Measurements from ENCODE around the gene TRPM4. TPM values are rescaled to one million over a fixed set of nuclear protein-coding genes. Genes with fewer than 3 reads are reported as not detected.

The TRPM4 gene
- total RNA-seq, 4 donors from 2014 or later = 16.3 to 38.5 (median 17.3) TPM

GRCh38 chr19:49247676-49248075 is 90.1 kb downstream of the TRPM4 start:
- H3K27ac ChIP-seq = no peak overlapping the region
- no peak overlapping the region for H3K4me3 ChIP-seq
- no peak for ATAC-seq
- H3K4me1 ChIP-seq = peaks cover 0 to 10% (median 0%) of the 10 kb centered on the region in 3 donors
- 14 to 30% methylated on average over 1 of the region's 2 CpGs for WGBS, 2 donors (ENCODE audit: low coverage in 1 of 2)
- no peaks in the 10 kb centered on the region for H3K9me3 ChIP-seq
- no peaks in the 10 kb centered on the region for H3K27me3 ChIP-seq
- no peak for TF ChIP-seq POLR2AphosphoS5 (IDR thresholded peaks at IDR 0.05)
- no peak for TF ChIP-seq POLR2A (IDR thresholded peaks at IDR 0.05)
- TF ChIP-seq, protein P1, sequence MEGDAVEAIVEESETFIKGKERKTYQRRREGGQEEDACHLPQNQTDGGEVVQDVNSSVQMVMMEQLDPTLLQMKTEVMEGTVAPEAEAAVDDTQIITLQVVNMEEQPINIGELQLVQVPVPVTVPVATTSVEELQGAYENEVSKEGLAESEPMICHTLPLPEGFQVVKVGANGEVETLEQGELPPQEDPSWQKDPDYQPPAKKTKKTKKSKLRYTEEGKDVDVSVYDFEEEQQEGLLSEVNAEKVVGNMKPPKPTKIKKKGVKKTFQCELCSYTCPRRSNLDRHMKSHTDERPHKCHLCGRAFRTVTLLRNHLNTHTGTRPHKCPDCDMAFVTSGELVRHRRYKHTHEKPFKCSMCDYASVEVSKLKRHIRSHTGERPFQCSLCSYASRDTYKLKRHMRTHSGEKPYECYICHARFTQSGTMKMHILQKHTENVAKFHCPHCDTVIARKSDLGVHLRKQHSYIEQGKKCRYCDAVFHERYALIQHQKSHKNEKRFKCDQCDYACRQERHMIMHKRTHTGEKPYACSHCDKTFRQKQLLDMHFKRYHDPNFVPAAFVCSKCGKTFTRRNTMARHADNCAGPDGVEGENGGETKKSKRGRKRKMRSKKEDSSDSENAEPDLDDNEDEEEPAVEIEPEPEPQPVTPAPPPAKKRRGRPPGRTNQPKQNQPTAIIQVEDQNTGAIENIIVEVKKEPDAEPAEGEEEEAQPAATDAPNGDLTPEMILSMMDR (IDR thresholded peaks at IDR 0.05) = no peak
- TF ChIP-seq EP300 (IDR thresholded peaks at IDR 0.05) = no peak
- no peaks in the 10 kb centered on the region for H3K36me3 ChIP-seq

DNA sequence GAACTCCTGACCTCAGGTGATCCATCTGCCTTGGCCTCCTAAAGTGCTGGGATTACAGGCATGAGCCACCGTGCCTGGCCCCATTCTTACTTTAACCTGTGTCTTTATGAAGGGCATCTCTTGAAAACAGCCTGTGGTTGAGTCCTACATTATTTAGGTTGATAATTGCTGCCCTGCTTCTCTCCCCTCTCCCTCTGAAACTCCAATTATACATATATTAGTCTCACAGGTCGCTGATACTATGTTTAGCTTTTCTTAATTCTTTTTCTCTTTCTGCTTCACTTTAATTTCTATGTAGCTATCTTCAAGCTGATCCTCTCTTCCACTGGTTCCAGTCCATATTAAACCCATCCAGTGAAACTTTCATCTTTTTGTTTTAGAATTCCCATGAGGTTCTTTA is 92.3 kb downstream of the TRPM4 start:
- 77 to 100% methylated on average over 1 to 2 of the region's 2 CpGs for WGBS, 2 donors (ENCODE audit: low coverage in 1 of 2)
- TF ChIP-seq POLR2AphosphoS5 (IDR thresholded peaks at IDR 0.05) = no peak
- TF ChIP-seq POLR2A (IDR thresholded peaks at IDR 0.05) = no peak
- TF ChIP-seq, protein P1 (IDR thresholded peaks at IDR 0.05) = no peak
- no peak for TF ChIP-seq EP300 (IDR thresholded peaks at IDR 0.05)
- H3K36me3 ChIP-seq = no peaks in the 10 kb centered on the region
- H3K4me1 ChIP-seq = peaks cover 0 to 10% (median 0%) of the 10 kb centered on the region in 3 donors
- no peaks in the 10 kb centered on the region for H3K27me3 ChIP-seq
- H3K9me3 ChIP-seq = no peaks in the 10 kb centered on the region
- H3K4me3 ChIP-seq = no peak overlapping the region
- H3K27ac ChIP-seq = no peak overlapping the region
- no peak for ATAC-seq

DNA sequence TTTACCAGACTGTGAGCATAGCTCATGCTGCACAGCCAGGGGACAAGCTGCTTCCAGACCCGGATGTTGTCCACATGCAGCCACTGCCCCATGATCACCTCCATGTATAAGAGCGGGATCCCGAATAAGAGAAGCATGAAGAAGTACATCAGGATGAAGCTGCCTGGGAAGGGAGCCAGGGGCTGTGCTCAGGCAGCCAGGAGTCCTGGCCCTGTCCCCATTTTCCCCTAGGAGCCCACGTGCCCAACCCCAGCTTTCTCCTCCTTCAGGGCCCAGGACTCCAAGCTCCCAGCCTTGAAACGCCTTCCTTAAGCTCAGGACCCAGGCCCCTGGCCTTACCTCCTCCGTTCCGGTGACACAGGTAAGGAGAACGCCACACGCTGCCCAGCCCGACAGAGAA is 98.1 kb downstream of the TRPM4 start:
- ATAC-seq = peak; percentile 43
- H3K36me3 ChIP-seq = no peaks in the 10 kb centered on the region
- H3K4me1 ChIP-seq = peaks cover 0 to 11% (median 0%) of the 10 kb centered on the region in 3 donors
- 43% methylated on average over 4 of the region's 10 CpGs; no CpG with 5 or more reads in 1 of the 2 donors for WGBS, 2 donors (ENCODE audit: low coverage in 1 of 2)
- TF ChIP-seq POLR2AphosphoS5 (IDR thresholded peaks at IDR 0.05) = no peak
- peak overlapping the region in 1 of 4 donors; percentile 12 for H3K27ac ChIP-seq
- H3K4me3 ChIP-seq = no peak overlapping the region
- peaks cover 0 to 23% (median 0%) of the 10 kb centered on the region in 3 donors for H3K9me3 ChIP-seq
- H3K27me3 ChIP-seq = no peaks in the 10 kb centered on the region

DNA sequence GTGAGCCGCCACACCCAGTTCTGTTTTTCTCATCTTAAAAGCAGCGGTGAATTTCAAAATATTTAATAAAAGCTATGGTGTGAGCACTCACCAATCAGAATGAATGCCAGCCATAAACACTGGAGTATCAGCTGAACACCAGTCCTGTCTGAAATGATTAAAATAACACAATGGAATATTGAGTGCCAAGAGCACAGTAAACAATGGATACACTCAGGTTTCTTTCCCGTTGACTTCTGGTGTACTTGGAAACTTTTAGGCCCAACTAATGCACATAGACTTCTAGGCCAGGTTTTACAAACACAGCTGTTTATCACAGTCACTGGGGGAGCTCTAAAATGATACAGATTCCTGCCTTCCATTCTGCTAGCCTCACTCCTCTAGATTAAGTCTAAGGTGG is 99.1 kb downstream of the TRPM4 start:
- 51 to 61% methylated on average over 3 of the region's 3 CpGs for WGBS, 2 donors (ENCODE audit: low coverage in 1 of 2)
- peaks cover 0 to 24% (median 0%) of the 10 kb centered on the region in 3 donors for H3K9me3 ChIP-seq
- no peak overlapping the region for H3K4me3 ChIP-seq
- no peak overlapping the region for H3K27ac ChIP-seq
- H3K4me1 ChIP-seq = peaks cover 0 to 11% (median 0%) of the 10 kb centered on the region in 3 donors
- peaks cover 4% of the 10 kb centered on the region for H3K27me3 ChIP-seq
- H3K36me3 ChIP-seq = no peaks in the 10 kb centered on the region
- ATAC-seq = no peak
- TF ChIP-seq POLR2AphosphoS5 (IDR thresholded peaks at IDR 0.05) = no peak
- no peak for TF ChIP-seq POLR2A (IDR thresholded peaks at IDR 0.05)

Other genes with a start within 250 kb of the TRPM4 start
- under 1 TPM in 1 of 4 donors, not detected in 3; 0.81 TPM for gene DHDH, start 224.1 kb upstream of the TRPM4 start, total RNA-seq
- gene BAX, start 202.9 kb upstream of the TRPM4 start, total RNA-seq = 10 to 100 TPM; 31.5 to 40.8 (median 34.8) TPM
- 1,000 to 10,000 TPM; 2,478 to 4,094 (median 2,824) TPM for gene FTL, start 192.5 kb upstream of the TRPM4 start, total RNA-seq
- 10 to 100 TPM; 22.1 to 44.4 (median 38.5) TPM for gene GYS1, start 164.5 kb upstream of the TRPM4 start, total RNA-seq
- gene RUVBL2, start 163.9 kb upstream of the TRPM4 start, total RNA-seq = 10 to 100 TPM; 69.4 to 96.5 (median 84.2) TPM
- gene LHB, start 140.7 kb upstream of the TRPM4 start, total RNA-seq = not detected
- not detected for gene CGB3, start 133.5 kb upstream of the TRPM4 start, total RNA-seq
- gene CGB2, start 125.9 kb upstream of the TRPM4 start, total RNA-seq = not detected
- gene CGB1, start 120.9 kb upstream of the TRPM4 start, total RNA-seq = not detected
- gene CGB5, start 113.9 kb upstream of the TRPM4 start, total RNA-seq = not detected
- gene CGB8, start 108.7 kb upstream of the TRPM4 start, total RNA-seq = not detected
- gene CGB7, start 100.0 kb upstream of the TRPM4 start, total RNA-seq = not detected
- gene NTF4, start 93.0 kb upstream of the TRPM4 start, total RNA-seq = under 1 TPM in 1 of 4 donors, not detected in 3; 0.37 TPM
- not detected for gene KCNA7, start 85.1 kb upstream of the TRPM4 start, total RNA-seq
- gene SNRNP70, start 72.3 kb upstream of the TRPM4 start, total RNA-seq = 100 to 1,000 TPM in 3 of 4 donors, 10 to 100 TPM in 1; 77.4 to 323 (median 192) TPM
- gene LIN7B, start 43.4 kb upstream of the TRPM4 start, total RNA-seq = 10 to 100 TPM in 3 of 4 donors, 1 to 10 TPM in 1; 6.5 to 19.8 (median 13.2) TPM
- 1 to 10 TPM in 1 of 4 donors, not detected in 3; 1.8 TPM for gene C19orf73, start 38.6 kb upstream of the TRPM4 start, total RNA-seq
- 1 to 10 TPM; 3.6 to 7.6 (median 5.0) TPM for gene PPFIA3, start 38.2 kb upstream of the TRPM4 start, total RNA-seq
- 1 to 10 TPM; 1.1 to 3.9 (median 1.8) TPM for gene HRC, start 2.4 kb upstream of the TRPM4 start, total RNA-seq
- 1 to 10 TPM; 1.9 to 3.7 (median 2.5) TPM for gene SLC6A16, start 167.4 kb downstream of the TRPM4 start, total RNA-seq
- gene CD37, start 177.6 kb downstream of the TRPM4 start, total RNA-seq = 10 to 100 TPM in 2 of 4 donors, 1 to 10 TPM in 2; 4.9 to 18.9 (median 9.3) TPM
- gene TEAD2, start 204.6 kb downstream of the TRPM4 start, total RNA-seq = 10 to 100 TPM; 47.5 to 73.1 (median 51.1) TPM
- gene DKKL1, start 206.1 kb downstream of the TRPM4 start, total RNA-seq = not detected
- gene KASH5, start 230.5 kb downstream of the TRPM4 start, total RNA-seq = not detected

Measured in gastroesophageal sphincter (tissue), 4 donors.